Subcutaneous adipose tissue (tissue), 4 donors: ENCODE measurements around the gene GFPT2. TPM values are rescaled to one million over a fixed set of nuclear protein-coding genes. Genes with fewer than 3 reads are reported as not detected.

Source experiments
- CTCF ChIP-seq: fragments of 450-650 bp; IDR thresholded peaks from one replicate; pipeline ENCODE4 v1.5.1; 2016; ENCODE audit warnings: low read depth, mild to moderate bottlenecking, control low read depth, antibody characterized with exemption, moderate library complexity
- total RNA-seq, 4 donors: library from RNA; depleted of rRNA; stranded (reverse); fragments of >200 nt; gene quantifications; one replicate each; pipeline ENCODE4 v1.1.0, GENCODE V29; 2016

The GFPT2 gene
- total RNA-seq, 4 donors from 2014 or later, result 27.3 to 46.0 (median 42.1) TPM

- no peak for TF ChIP-seq CTCF
Measured at GRCh38 chr5:180395540-180396274, 42.6 kb upstream of the GFPT2 start.

- no peak for TF ChIP-seq CTCF
Measured at GRCh38 chr5:180394031-180394636, 41.0 kb upstream of the GFPT2 start.

GRCh38 chr5:180391276-180391675, 38.1 kb upstream of the GFPT2 start:
- no peak for TF ChIP-seq CTCF

- no peak for TF ChIP-seq CTCF
Measured at GRCh38 chr5:180390441-180391190, 37.5 kb upstream of the GFPT2 start.

GRCh38 chr5:180389252-180390101, 36.3 kb upstream of the GFPT2 start:
- no peak for TF ChIP-seq CTCF

- TF ChIP-seq CTCF, result no peak
Measured at GRCh38 chr5:180387798-180388197, 34.7 kb upstream of the GFPT2 start.
